ENCODE measurements around the gene APOBEC4. TPM values are rescaled to one million over a fixed set of nuclear protein-coding genes. Genes with fewer than 3 reads are reported as not detected.

APOBEC4 gene
- total and polyA plus RNA-seq, 2 of the 13 experiments (the other 11 are each of a cell fraction or from before 2014, with no cell fraction given), result not detected

- TF ChIP-seq ZNF615 (CRISPR knock-in tag; IDR thresholded peaks at IDR 0.05; ENCODE audit: borderline replicate concordance) (no peak), ZFYVE20 (CRISPR knock-in tag; IDR thresholded peaks at IDR 0.05; ENCODE audit: borderline replicate concordance, low read depth) (no peak), HMG20B (CRISPR knock-in tag; conservative IDR thresholded peaks at IDR 0.05) (no peak), ZNF737 (CRISPR knock-in tag; IDR thresholded peaks at IDR 0.05; ENCODE audit: borderline replicate concordance) (no peak), ZNF550 (CRISPR knock-in tag; IDR thresholded peaks at IDR 0.05; ENCODE audit: borderline replicate concordance) (no peak), ZSCAN9 (CRISPR knock-in tag; IDR thresholded peaks at IDR 0.05; ENCODE audit: borderline replicate concordance) (no peak), ZNF24 (IDR thresholded peaks at IDR 0.05) (no peak), PLSCR1 (CRISPR knock-in tag; IDR thresholded peaks at IDR 0.05; ENCODE audit: borderline replicate concordance) (no peak), PAXIP1 (CRISPR knock-in tag; conservative IDR thresholded peaks at IDR 0.05) (no peak), NFAT5 (CRISPR knock-in tag; IDR thresholded peaks at IDR 0.05) (no peak)
- Histone ChIP-seq H3K4me2 (ENCODE audit: low read depth, low read length) (no peak overlapping the region), H2AFZ (ENCODE audit: low read length) (no peak overlapping the region), H3K27ac (ENCODE audit: extremely low read length, insufficient read depth, low read length) (no peak overlapping the region), H3K4me3 (replicated peaks in 1 of 3; ENCODE audit: insufficient read depth in 1 of 3, low read depth in 2 of 3, low read length in 3 of 3) (no peak overlapping the region), H3K36me3 (replicated peaks in 1 of 2; ENCODE audit: control insufficient read depth in 1 of 2, insufficient read depth in 2 of 2, low read length in 2 of 2) (no peaks in the 10 kb centered on the region; a peak in 1 of 5 replicates), H3K9ac (ENCODE audit: insufficient read depth, low read depth, low read length) (no peak overlapping the region), H3K4me1 (ENCODE audit: insufficient read depth, low read length) (peaks cover 38% of the 10 kb centered on the region), H4K20me1 (ENCODE audit: insufficient read depth, low read length) (no peaks in the 10 kb centered on the region), H3K27me3 (ENCODE audit: control insufficient read depth in 1 of 2, insufficient read depth in 2 of 2, low read length in 2 of 2) (no peaks in the 10 kb centered on the region), H3K79me2 (ENCODE audit: insufficient read depth, low read length) (no peaks in the 10 kb centered on the region), H3K9me3 (ENCODE audit: low read length) (no peaks in the 10 kb centered on the region)
- no peak for DNase-seq (ENCODE audit: low spot score)
- no TSS peak for BruUV-seq (replicated peaks)
- POLR2A ChIA-PET, result no interaction called here
- ATAC-seq, result no peak
- CTCF ChIA-PET (ENCODE audit: low intra/inter-chr PET ratio, low total read pairs), result no interaction called here
- intact Hi-C loops (cut with micrococcal nuclease; ENCODE audit: unreplicated experiment) (no loop called here), in situ Hi-C loops (cut with HindIII; ENCODE audit: extremely low pct_ligation_motif_present, low pct_unique_long_range_greater_than_20kb) (no loop called here)
- 93% methylated on average over 7 of the region's 7 CpGs for WGBS (ENCODE audit: low lambda C conversion rate)
- no peak for FAIRE-seq
These were observed 49.1 kb upstream of the APOBEC4 start for GRCh38 chr1:183702087-183702812.
